Measurements from ENCODE around the gene COL9A3.

The COL9A3 gene

GRCh38 chr20:62799036-62799435 lies 17.8 kb upstream of the COL9A3 start:
- Histone ChIP-seq H3K27ac (replicated peaks) (no peak overlapping the region), H3K27me3 (ENCODE audit: insufficient read depth, poor library complexity, severe bottlenecking) (no peaks in the 10 kb centered on the region), H3K4me3 (replicated peaks; ENCODE audit: insufficient read depth, low read length) (no peak overlapping the region)
- no peak for DNase-seq (ENCODE audit: low read depth in 1 of 2, low spot score in 1 of 2)
- TF ChIP-seq POLR2AphosphoS5 (IDR thresholded peaks at IDR 0.05; ENCODE audit: low read depth) (no peak), CTCF (IDR thresholded peaks at IDR 0.05; ENCODE audit: insufficient read depth, low read length) (no peak), REST (IDR thresholded peaks at IDR 0.05; ENCODE audit: insufficient replicate concordance, low read depth) (no peak), SPI1 (IDR thresholded peaks at IDR 0.05; ENCODE audit: borderline replicate concordance, low read depth) (no peak), GABPA (IDR thresholded peaks at IDR 0.05; ENCODE audit: low read depth) (no peak)

DNA sequence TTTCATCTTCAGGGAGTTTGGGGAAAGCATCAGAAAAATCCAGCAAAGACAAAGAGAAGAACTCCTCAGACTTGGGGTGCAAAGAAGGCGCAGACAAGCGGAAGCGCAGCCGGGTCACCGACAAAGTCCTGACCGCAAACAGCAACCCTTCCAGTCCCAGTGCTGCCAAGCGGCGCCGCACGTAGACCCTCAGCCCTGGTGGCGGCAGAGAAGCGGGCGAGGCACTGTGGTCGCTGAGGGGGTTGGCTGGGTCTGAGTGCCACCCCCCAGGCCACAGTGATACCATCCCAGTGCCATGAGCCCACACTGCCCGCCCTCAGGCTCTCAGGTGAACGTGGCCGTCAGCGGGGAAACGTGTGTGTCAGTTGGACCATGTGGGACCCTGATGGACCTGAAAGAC lies 17.4 kb upstream of the COL9A3 start:
- DNase-seq (ENCODE audit: low read depth in 1 of 2, low spot score in 1 of 2) = no peak

DNA sequence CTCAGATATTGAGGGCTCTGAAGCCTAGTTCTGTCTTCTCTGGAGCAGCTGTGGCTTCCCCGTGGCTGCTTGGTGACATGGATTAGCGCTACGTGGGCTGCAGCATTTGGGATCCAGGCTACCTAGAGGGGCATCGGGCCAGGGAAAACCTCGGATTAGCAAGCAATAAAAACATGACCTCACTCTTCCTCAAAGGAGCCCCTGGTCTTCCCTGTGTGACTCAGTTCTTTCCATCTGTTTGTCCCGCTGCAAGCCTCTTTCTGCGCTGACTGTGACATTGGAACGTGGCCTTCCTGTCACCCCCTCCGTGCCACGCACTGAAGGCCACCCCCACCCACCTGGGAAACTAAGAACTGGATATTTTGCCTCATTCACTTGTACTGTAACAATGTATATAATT lies 17.0 kb upstream of the COL9A3 start:
- TF ChIP-seq POLR2AphosphoS5 (IDR thresholded peaks at IDR 0.05; ENCODE audit: low read depth) (no peak), CTCF (IDR thresholded peaks at IDR 0.05; ENCODE audit: insufficient read depth, low read length) (no peak), GABPA (IDR thresholded peaks at IDR 0.05; ENCODE audit: low read depth) (no peak)
- DNase-seq (ENCODE audit: low read depth in 1 of 2, low spot score in 1 of 2) = no peak
- H3K4me3 ChIP-seq (replicated peaks; ENCODE audit: insufficient read depth, low read length) = no peak overlapping the region
- no peaks in the 10 kb centered on the region for H3K27me3 ChIP-seq (ENCODE audit: insufficient read depth, poor library complexity, severe bottlenecking)
- H3K27ac ChIP-seq (replicated peaks) = no peak overlapping the region

More for the DNA sequence above, 17.4 kb upstream of the COL9A3 start:
- no peaks in the 10 kb centered on the region for H3K27me3 ChIP-seq (ENCODE audit: insufficient read depth, poor library complexity, severe bottlenecking)
- no peak overlapping the region for H3K27ac ChIP-seq (replicated peaks)
- H3K4me3 ChIP-seq (replicated peaks; ENCODE audit: insufficient read depth, low read length) = no peak overlapping the region
- TF ChIP-seq POLR2AphosphoS5 (IDR thresholded peaks at IDR 0.05; ENCODE audit: low read depth) (no peak), REST (IDR thresholded peaks at IDR 0.05; ENCODE audit: insufficient replicate concordance, low read depth) (no peak), GABPA (IDR thresholded peaks at IDR 0.05; ENCODE audit: low read depth) (no peak), SPI1 (IDR thresholded peaks at IDR 0.05; ENCODE audit: borderline replicate concordance, low read depth) (no peak), CTCF (IDR thresholded peaks at IDR 0.05; ENCODE audit: insufficient read depth, low read length) (no peak)

Data from HL-60 (cell line).